ENCODE measurements around the gene GRAMD2A.
A peak's percentile ranks its signal among the peaks of the same experiment; 100 is the strongest.

The GRAMD2A gene

DNA sequence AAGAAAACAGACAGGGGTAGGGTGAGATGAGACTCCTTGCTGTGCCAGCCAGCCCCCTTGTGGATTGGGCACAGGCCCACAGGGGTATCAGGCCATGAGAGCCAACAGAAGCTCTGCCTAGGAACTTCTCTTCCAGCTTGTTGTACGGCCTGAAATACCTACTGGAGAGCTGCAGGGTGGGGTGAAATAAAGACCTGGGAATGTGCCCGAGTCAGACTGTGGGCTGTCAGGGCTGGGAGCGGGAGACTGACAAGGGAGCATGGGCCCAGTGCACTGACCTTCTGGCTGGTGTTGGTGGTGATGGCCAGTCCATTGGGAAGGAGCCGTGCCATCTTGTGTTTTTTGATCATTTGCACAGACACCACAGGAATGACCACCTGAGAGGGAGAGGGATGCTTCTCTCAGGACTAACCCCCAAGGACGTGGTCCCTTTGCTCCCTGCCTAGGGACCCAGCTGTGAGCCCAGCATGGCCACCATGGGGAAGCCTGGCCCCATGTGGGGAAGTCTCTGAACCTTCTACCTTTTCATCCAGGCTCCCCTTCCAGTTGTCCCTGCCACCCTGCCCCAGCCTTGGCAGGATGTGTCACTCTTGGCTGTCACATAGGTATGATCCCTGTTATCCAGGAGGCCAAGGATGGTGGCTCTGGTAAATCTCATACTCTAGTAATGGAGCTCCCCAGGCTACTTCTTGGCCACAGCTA, 30.7 kb downstream of the GRAMD2A start:
- DNase-seq: no peak

DNA sequence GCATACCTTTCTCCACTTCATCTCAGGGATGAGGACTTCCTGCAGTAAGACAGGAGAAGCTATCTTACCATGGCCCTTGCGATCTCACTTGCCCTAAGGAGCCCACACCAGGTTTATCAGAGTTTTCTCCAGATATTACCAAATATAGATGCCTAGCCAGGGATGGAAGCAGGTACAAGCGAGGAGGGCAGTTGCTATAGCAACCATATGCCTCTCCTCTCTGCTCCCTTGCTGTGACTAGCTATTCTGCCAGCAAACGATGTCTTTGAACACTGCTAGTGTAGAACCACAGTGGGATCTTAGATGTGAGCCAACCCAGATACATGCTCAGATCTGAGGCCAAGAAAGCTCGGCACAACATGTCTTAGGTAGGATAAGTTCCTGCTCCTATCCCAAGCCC, 33.9 kb downstream of the GRAMD2A start:
- DNase-seq: no peak

DNA sequence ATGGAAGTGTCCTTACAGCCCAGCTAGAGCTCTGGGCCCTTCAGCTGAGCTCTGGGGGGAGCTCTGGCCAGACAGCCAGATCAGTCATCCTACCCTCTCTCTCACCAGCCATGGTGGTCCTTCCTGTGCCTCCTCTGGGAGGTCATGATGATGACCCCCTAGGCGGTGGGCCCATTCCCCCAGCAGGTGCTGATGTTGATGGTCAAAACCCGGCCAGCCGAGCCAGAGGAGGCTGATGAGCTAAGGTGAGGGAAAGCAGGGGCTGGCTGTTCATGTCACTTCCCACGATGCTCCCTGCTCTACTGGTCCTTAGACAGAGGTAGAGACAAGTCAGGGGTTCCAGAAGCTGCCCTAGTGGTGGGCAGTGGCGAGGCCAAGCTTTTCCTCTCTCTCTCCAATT, 35.0 kb downstream of the GRAMD2A start:
- DNase-seq: no peak

DNA sequence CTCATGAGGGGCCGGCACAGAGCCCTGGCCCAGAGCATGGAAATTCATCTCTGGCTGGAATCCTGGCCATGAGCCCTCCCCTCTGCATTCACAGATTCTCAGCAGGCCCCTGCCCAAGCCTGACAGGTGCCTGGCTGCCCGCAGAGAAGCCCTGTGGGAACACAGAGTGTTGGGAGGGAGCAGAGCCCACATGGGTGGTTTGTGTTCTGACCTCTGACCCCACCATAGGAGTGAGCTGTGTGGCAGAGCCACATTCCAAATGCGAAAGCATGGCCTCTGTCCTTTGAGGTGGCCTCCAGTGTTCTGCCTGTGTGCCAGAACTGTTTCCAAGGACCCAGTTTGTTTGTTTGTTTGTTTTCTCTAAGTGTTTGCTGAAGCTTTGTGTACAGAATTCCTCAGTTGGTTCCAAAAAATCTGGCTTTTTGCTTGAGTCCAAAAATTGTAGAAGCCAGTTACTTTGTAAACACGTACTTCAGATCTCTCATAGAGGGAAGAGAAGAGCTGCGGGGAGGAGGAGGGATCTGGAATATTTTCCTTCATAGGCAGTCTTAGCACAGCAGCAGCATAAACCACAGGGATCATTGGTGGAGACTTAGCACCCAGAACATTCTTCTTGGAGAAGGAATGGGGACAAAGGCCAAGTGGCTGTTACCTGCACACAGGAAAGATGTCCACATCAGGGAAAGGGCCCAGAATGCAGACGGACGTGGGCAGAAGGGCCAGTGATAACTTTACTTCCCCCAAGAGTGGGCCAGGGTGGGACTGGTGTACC, 36.0 kb downstream of the GRAMD2A start:
- DNase-seq: no peak

DNA sequence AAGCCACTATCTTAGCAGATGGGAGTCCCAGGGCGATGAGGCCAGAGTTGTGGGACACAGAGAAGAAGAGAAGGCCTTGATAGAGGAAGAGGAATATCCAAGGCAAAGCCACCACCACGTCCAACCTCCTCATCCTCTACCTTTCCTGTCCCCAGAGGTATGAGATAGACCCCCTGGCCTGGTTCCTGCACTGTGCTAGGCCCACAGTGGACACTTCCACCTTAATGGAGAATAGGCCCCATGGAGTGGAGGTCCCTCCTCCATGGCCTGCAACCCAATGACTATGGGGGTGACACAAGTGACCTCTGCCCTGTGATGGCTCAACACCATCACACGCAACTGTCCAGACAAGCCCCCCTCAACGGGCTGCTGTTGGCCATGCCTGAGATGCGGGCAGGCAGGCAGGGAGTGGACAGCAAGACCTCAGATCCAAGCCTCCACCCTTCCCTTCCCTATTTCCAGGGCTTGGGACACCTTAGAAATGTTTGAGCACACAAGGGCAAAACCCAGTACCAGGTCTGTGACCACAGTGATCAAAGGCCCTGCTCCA, 36.8 kb downstream of the GRAMD2A start:
- no peak for DNase-seq

DNA sequence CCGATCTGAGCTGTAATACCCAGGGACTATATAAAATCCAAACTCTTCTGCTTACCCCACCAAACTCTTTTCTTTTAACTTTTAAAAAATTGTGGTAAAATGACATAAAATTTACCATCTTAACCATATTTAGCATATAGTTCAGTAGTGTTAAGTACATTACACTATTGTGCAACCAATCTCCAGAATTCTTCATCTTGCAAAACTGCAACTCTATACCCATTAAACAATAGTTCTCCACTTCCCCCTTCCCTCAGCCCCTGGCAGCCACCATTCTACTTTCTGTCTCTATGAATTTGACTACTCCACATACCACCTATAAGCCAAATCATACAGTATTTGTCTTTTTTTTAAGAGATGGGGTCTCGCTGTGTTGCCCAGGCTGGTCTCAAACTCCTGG, 40.7 kb downstream of the GRAMD2A start:
- no peak for DNase-seq

DNA sequence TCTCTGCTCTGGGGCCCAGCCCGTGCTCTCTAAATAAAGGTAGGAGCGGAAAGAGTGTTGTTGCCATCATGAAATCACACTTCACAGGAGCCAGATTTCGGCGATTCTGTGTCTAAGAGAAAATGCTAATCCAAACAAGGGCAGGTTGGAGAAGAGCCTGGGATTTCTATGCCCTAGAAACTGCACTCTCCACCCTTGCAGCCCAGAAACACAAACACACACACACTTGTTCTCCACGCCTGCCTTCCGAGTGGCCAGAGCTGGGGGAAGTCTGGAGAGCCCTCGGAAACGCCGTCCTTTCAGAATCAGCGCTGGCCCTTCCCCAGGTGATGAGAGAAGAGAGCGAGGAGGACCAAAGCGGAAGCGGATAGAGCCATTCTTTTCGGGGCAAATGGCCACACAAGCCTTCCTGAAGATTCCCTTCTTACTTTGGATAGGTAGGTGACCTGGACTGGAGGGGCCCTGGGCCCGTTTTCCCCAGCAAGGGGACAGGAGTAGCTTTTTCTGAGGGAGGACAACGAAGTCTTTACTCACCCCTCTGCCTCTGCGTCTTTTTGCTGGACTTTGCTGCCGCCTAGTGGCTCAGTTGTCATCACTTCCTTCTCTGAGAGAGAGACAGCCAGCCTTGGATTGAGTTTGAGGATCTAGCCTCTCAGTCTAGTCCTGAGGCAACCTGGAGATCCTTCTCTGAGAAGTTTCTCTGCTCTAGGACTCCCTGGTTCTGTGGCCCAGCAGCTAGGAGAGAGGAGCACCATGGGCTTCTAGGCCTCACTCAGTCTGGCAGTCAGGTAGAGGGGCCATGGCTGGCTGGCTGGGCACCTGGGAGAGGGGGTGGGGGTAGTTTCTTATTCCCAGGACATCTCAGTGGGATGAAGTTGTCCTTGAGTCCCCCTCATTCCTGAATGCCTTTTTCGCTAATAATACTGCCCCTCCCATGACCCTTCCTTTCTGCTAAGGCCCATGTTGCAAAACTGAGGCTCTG, 41.7 kb downstream of the GRAMD2A start:
- DNase-seq: peak; percentile 81

DNA sequence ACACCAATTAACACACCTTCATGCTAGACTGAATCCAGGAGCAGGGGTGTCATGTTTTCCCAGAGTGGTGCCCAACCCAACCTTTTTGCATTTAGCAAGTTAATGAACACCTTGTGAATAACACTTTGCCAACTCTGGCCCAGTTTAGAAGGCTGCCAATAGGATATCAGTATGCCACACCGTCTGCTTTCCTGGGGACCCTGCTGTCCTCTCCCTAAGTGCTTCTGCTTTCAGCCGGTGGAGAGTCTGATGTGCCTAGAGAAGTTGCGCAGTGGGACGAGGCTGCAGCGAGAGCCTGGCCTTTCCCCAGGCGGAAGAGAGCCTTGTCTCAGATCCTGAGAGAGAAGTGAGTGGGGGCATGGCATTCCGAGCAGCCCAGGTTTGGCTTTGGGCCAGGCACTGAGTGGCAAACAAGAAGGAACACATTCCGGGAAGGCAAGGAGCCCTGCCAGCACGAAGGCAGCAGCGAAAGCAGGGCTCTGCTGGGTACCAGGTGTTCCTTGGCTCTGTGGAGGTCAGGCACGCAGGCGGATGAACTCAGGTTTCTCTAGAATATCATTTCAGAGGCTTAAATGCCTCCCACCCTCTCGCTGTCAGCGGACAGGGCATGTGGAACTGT, 42.5 kb downstream of the GRAMD2A start:
- peak; percentile 80 for DNase-seq

DNA sequence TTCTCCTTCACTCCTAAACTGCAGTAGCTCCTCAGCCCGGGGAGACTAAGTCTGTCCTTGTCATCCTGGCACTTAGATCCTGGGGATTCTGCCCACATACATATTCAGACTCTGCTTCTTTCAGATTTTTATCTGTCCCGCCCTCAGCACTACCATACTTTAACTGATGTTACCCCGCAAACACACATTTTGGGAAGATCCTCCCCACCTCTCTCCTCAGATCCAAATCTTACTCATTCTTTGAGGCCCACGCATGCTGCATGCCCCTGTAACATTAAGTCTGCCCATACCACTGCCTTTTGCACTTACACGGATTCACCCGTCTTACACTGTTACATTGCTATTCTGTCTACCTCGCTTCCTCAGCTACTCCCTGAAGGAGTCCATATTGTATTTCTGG, 43.3 kb downstream of the GRAMD2A start:
- DNase-seq: no peak

DNA sequence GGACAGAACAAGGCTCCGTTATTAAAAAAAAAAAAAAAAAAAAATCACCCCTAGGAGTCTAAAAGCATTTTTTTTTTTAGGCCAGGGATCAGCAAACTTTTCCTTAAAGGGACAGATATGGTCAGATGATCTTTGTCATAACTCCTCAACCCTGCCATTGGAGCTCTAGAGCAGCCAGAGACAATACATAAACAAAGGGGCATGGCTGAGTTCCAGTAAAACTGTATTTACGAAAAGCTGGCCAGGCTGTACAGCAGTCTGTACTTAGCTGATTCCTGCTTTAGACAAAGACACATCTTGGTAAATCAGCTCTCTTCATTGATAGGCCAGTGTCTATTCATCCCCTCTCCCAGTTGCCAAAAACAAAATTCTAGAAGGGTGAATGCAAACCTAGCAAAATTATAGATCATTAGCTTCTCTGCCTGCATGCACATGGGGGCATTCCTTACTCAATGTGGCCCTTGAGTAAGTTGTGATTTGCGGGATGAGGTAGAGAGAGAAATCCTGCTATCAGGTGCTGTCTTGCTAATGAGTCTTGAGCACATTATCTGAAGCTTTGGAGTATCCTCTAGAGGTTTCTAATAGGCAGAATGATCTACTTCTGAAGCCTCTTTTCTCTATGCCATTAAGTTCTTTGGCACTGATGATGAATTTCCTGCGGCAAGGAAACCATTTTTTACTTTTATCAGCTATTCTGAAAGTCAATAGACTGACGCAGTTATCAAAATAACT, 44.2 kb downstream of the GRAMD2A start:
- peak; percentile 40 for DNase-seq

DNA sequence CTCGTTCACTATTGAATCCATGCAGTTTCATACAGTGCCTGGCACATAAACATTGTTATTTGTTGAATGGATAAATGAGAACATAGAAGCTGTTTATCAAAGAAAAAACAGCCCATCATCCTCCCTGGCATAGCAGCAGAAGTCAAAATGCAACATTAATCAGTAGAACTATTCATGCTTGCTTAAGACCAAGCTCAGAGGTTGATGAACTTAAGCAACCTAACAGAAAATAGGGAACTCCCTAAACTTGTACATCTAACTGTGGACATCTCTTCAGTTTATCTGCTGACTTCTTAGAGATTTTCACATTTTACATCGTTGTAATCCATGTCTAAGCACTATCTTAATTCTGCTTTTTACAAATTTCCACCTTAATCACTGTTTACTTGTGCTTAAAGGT, 50.2 kb downstream of the GRAMD2A start:
- no peak for DNase-seq

DNA sequence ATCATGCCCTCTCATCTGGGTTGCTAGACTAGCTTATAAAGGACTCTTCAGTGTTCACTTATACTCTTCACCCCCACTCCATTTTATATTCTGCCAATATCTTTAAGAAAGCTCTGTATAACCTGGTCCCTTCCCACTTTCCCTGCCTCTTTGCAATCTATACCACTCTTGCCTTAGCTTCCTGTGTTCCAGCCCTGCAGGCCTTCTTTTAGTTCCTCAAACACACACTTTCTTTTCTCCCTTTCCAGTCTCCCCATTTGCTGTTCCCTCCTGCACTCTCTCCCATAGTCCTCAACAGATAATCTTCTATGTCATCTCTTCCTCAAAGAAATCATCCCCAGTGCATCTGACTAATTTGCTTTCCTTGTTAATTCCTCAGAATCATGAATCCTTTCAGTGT, 50.7 kb downstream of the GRAMD2A start:
- no peak for DNase-seq

DNA sequence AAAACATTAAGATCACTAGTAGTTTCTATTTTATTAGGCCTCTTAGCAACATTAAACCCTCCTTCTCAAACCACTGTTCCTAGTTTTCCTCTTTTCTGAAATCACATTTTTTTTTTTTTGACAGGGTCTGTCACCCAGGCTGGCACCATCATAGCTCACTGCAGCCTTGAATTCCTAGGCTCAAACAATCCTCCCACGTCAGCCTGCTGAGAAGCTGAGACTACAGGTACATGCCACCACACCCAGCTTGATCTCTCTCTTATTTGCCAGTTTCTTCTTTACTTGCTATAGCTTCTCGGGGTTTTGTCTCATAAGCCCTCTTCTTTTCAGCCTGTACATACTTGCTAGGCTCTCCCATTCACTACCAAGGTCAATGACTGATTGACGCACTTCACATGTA, 51.4 kb downstream of the GRAMD2A start:
- DNase-seq: no peak

DNA sequence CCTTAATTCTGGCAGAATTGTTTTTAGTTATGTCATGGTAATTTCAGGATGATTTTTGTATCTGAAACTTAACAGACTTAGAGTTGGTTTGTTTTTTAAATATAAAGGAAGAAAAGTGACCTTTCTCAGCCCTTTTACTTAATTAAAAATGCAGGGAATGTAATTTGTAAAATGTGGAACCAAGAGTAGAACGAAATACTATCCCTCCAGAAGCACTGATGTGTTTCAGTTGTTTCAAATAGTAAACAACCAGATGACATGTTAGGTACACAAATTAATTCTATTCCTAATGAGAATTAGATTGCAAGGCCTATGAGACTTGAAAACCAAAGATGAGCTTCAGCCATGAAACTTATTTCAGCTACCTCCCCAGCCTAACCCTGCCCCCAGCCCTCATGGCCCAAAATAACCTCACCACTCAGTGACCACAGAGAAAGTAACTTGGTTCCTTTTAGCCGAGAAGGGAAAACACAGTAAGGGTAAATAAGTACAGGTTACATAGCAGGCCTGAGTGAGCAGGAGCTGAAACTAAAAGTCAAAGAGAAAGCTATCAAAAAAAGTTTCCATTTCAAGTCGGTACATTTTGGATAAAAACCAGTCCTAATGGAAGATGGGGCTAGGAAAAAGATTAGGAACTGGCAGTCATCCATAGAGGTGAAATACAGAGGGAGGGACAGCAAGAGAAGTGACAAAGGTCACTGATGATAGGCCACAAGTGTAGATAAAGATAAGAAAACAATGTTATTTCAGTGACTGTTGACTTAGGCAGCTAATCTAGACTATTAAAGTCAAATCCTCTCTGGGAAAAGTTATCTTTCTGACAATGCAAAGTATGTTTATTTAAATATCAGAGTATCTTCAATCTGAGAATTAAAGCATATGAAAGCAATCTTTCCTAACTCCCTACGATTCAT, 56.2 kb downstream of the GRAMD2A start:
- no peak for DNase-seq

DNA sequence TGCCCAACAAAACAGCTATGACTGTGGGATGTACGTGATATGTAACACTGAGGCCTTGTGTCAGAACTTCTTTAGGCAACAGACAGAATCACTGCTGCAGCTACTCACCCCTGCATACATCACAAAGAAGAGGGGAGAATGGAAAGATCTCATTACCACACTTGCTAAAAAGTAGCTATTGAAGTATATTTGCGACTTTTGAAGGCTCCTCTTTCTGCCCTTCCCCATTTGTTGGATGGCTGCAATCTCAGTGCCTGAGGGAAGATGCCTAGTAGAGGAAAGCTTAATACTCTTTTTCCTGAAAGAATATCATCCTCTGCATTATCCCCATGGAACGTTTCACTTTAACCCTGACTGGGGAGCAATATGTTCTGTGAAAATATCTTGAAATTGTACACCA, 57.5 kb downstream of the GRAMD2A start:
- DNase-seq: no peak

DNA sequence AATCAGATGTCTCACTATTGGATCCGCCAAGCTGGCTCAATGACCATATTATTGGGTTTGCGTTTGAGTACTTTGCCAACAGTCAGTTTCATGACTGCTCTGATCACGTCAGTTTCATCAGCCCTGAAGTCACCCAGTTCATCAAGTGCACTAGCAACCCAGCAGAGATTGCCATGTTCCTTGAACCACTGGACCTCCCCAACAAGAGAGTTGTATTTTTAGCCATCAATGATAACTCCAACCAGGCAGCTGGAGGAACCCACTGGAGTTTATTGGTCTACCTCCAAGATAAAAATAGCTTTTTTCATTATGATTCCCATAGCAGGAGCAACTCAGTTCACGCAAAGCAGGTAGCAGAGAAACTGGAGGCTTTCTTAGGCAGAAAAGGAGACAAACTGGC, 57.9 kb downstream of the GRAMD2A start:
- DNase-seq: no peak

DNA sequence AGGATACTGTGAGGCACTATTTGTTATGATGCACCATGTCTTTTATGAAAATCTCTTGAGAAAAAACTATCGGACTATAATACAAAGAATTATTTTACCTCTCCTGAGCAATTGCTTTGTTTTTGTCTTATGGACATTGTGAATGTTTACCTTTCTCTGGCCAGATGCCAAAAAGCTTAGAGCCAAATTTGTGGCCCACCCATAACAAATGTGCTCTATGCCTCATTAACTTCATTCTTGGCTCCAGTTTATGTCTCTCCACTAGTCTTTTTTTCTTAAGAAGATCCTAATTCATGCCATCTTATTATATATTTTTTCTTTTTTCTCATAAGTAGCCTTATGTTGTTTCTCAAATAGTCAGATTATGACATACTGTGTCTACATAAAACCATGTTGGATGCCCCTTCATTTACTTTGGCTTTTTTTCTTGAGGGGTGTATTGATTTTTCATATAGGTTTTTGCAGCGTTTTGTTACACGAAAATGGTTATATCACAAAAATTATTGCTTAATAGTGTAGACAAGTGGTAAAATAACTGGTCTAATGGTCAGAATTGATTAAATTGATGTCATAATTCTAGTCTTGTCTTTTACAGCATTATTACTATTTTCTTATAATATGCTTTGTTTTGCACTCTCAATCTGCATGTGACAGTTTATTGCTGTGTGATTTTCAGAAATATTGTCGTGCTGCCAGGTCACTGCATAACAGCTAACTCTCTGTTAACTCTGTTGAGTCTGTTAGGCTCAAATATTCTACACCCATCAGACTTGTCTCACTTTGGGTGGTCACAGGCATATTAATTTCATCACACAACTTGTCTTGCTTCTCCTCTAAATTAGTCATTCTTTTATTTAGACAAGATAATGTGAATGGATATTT, 61.2 kb downstream of the GRAMD2A start:
- peak; percentile 93 for DNase-seq

DNA sequence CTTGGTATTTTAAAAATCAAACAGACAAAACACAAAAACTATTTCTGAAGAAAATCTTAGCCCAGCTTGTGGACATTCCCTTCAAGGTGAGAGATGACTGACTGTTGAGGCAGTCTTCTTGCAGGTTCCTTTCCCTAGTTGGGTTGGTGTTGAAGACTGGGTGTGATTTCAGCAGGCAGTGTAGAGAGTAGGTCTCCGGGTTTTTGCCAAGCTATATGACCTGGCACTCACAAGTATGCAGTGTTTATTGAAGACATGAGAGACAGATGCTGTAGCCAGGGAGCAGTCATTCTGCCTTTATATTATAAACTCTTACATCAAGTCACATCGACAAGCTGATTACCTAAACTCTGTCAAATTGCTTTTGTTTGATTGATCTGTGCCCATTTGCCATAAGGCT, 61.9 kb downstream of the GRAMD2A start:
- DNase-seq: peak; percentile 76

DNA sequence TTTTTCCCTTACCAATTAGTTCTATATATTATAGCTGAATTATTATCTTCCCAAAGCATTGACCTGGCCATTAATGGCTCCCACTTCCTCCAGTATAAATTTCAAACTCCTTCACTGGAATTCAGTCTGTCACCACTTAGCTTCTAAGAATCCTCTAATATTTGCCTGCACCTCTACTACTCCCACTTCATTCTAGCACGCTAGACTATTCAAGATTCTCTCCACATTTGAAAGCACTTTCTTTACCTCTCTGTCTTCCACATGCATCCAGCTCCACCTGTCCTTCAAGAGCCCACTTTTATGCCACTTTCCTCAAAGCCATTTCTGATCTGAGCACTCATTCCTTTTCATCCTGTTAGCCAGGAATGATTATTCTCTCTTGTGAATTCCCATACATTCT, 64.4 kb downstream of the GRAMD2A start:
- DNase-seq: no peak

DNA sequence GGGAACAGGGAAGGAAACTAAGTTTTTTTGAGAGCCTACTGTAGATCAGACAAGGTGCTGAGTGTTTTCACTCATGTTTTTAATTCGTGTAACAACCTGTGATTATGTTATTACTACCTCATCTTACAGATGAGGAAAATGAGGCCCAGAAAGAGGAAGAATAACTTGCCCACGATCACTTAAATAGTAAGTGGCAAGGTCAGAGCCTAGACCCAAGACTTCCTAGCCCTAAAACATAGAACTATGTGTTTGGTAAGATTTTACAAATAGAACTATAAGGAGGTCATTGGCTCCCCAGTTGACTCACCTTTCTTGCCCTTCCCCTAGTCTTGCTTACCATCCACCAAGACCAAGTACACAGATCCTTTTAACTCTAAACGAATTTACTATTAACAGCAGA, 65.7 kb downstream of the GRAMD2A start:
- DNase-seq: no peak

Measured in COR-L47 (cell line).